HepG2 (cell line): ENCODE measurements around the gene PGP. TPM values are rescaled to one million over a fixed set of nuclear protein-coding genes. Genes with fewer than 3 reads are reported as not detected.

Experiments
- AHDC1 ChIP-seq: sonication (generic); formaldehyde crosslinking; IDR thresholded peaks from 2 replicates; pipeline ENCODE4 v1.5.1; 2020; ENCODE audit warnings: mild to moderate bottlenecking, missing genetic modification reagents, borderline replicate concordance
- CHD4 ChIP-seq: fragments of 200-600 bp; sonication (generic); IDR thresholded peaks from 2 replicates; pipeline ENCODE4 v1.7.0; 2017; ENCODE audit warnings: mild to moderate bottlenecking, low read length, borderline replicate concordance
- JDP2 ChIP-seq: sonication (generic); formaldehyde crosslinking; IDR thresholded peaks from 2 replicates; pipeline ENCODE4 v1.8.1; 2022; ENCODE audit warnings: missing genetic modification reagents, borderline replicate concordance
- LCORL ChIP-seq, 2 experiments: fragments of 450-650 bp in 1 of 2; sonication (generic) in 1 of 2; formaldehyde crosslinking in 1 of 2; IDR thresholded peaks; 2 replicates each; pipeline versions ENCODE4 v1.5.0 to v1.6.1; 2017 to 2020; ENCODE audit warnings: antibody characterized with exemption in 1 of 2, missing genetic modification reagents in 1 of 2
- MZF1 ChIP-seq: sonication (generic); formaldehyde crosslinking; IDR thresholded peaks from 2 replicates; pipeline ENCODE4 v1.8.1; 2023; ENCODE audit warnings: mild to moderate bottlenecking, missing genetic modification reagents, borderline replicate concordance
- NKX3-1 ChIP-seq: sonication (generic); formaldehyde crosslinking; IDR thresholded peaks from 2 replicates; pipeline ENCODE4 v1.5.0; 2020; ENCODE audit warnings: missing genetic modification reagents
- NR1H2 ChIP-seq: sonication (generic); formaldehyde crosslinking; IDR thresholded peaks from 2 replicates; pipeline ENCODE4 v1.8.1; 2022; ENCODE audit warnings: low read depth, missing genetic modification reagents, borderline replicate concordance
- RBM22 ChIP-seq: fragments of 200-400 bp; formaldehyde crosslinking; optimal IDR thresholded peaks from 2 replicates; pipeline ENCODE3; 2017; ENCODE audit warnings: mild to moderate bottlenecking, low read length, moderate library complexity
- RBM39 ChIP-seq: fragments of 200-400 bp; formaldehyde crosslinking; IDR thresholded peaks from one replicate; pipeline ENCODE4 v1.6.1; 2018; ENCODE audit warnings: antibody characterized with exemption, mild to moderate bottlenecking, low read depth, low read length; ENCODE audit not compliant: poor library complexity, severe bottlenecking
- SIN3A ChIP-seq: IDR thresholded peaks from 2 replicates; pipeline ENCODE4 v1.6.1; 2011; ENCODE audit warnings: low read depth, mild to moderate bottlenecking, control low read depth, low read length, borderline replicate concordance
- TEF ChIP-seq: sonication (generic); formaldehyde crosslinking; IDR thresholded peaks from 2 replicates; pipeline ENCODE4 v1.5.0; 2020; ENCODE audit warnings: missing genetic modification reagents
- USF2 ChIP-seq, 2 experiments: sonication (generic) in 1 of 2; formaldehyde crosslinking in 1 of 2; IDR thresholded peaks; 2 replicates each; pipeline versions ENCODE4 v1.5.1 to v1.6.1; 2011 to 2020; ENCODE audit warnings: borderline replicate concordance in 1 of 2, low read depth in 1 of 2, low read length in 1 of 2, mild to moderate bottlenecking in 1 of 2, missing genetic modification reagents in 1 of 2, moderate library complexity in 1 of 2
- ZFP91 ChIP-seq: sonication (generic); formaldehyde crosslinking; IDR thresholded peaks from 2 replicates; pipeline ENCODE4 v1.9.0; 2022; ENCODE audit warnings: missing genetic modification reagents, mild to moderate bottlenecking, borderline replicate concordance
- ZNF263 ChIP-seq: sonication (generic); formaldehyde crosslinking; IDR thresholded peaks from 2 replicates; pipeline ENCODE4 v1.4.0; 2020; ENCODE audit warnings: missing genetic modification reagents
- ZSCAN5A ChIP-seq: sonication (generic); formaldehyde crosslinking; IDR thresholded peaks from 2 replicates; pipeline ENCODE4 v1.8.0; 2022; ENCODE audit warnings: mild to moderate bottlenecking, missing genetic modification reagents, borderline replicate concordance
- polyA plus RNA-seq, 8 experiments: library from polyadenylated mRNA; depleted of rRNA in 3 of 8; stranded (reverse) in 7 of 8; unstranded in 1 of 8; fragments of >200 nt; fragmentation: Illumina TruSeq in 4 of 8; extraction: Trizol in 4 of 8; gene quantifications; 2 replicates each; pipeline versions ENCODE4 v1.2.1 to v1.2.3, GENCODE V29; 2011 to 2016; ENCODE audit warnings: low read depth in 4 of 8, missing spikeins in 1 of 8, mixed read lengths in 1 of 8; ENCODE audit not compliant: insufficient read depth in 1 of 8
- total RNA-seq, 5 experiments: library from RNA; depleted of rRNA; stranded (reverse); fragments of >200 nt; fragmentation: Illumina TruSeq; extraction: Trizol; gene quantifications; 2 replicates each; pipeline ENCODE4 v1.2.3, GENCODE V29; 2016; ENCODE audit warnings: low read depth in 1 of 5

The PGP gene
- total and polyA plus RNA-seq, 2 of the 13 experiments (the other 11 are each of a cell fraction or from before 2014, with no cell fraction given), result 7.3 to 18.3 TPM

GRCh38 chr16:2238150-2238837 lies 23.7 kb upstream of the PGP start (continued):
- TF ChIP-seq USF2 (IDR thresholded peaks at IDR 0.05; ENCODE audit: low read depth, low read length), result 0 out of 2 replicates have a peak, but pooled peaks have one; percentile 5
- no peak for TF ChIP-seq USF2 (CRISPR knock-in tag; IDR thresholded peaks at IDR 0.05; ENCODE audit: borderline replicate concordance)
- peak; percentile 78 for TF ChIP-seq RBM39
- TF ChIP-seq AHDC1 (CRISPR knock-in tag), result no peak
- TF ChIP-seq ZFP91, result peak; percentile 40; the same call in 1 of the 2 replicates
- 0 out of 2 replicates have a peak, but pooled peaks have one; percentile 29 for TF ChIP-seq ZSCAN5A (CRISPR knock-in tag)
- TF ChIP-seq ZNF263 (CRISPR knock-in tag), result no peak
- no peak for TF ChIP-seq CHD4
- no peak for TF ChIP-seq NKX3-1 (CRISPR knock-in tag)
- TF ChIP-seq NR1H2 (CRISPR knock-in tag), result no peak
- TF ChIP-seq RBM22, result peak; percentile 92
- TF ChIP-seq LCORL (IDR thresholded peaks at IDR 0.05), result no peak
- no peak for TF ChIP-seq LCORL (CRISPR knock-in tag; IDR thresholded peaks at IDR 0.05)
- no peak for TF ChIP-seq MZF1
- no peak for TF ChIP-seq SIN3A
- no peak for TF ChIP-seq JDP2 (CRISPR knock-in tag)
- TF ChIP-seq TEF (CRISPR knock-in tag), result no peak
